ENCODE data around the gene ERC1. TPM values are rescaled to one million over a fixed set of nuclear protein-coding genes. Genes with fewer than 3 reads are reported as not detected.

The ERC1 gene
- total and polyA plus RNA-seq, 2 donors from 2014 or later = 5.1 to 68.3 TPM

- peaks cover 0 to 3% (median 0%) of the 10 kb centered on the region in 3 donors for H3K36me3 ChIP-seq (ENCODE audit: control insufficient read depth in 2 of 3, insufficient read depth in 3 of 3, low read length in 3 of 3)
- no peak overlapping the region for H3K4me3 ChIP-seq (ENCODE audit: low read length in 3 of 3)
- no peak overlapping the region for H3K27ac ChIP-seq (ENCODE audit: low read depth in 2 of 2, low read length in 2 of 2)
- FAIRE-seq = no peak
- intact Hi-C loops (cut with DNase I) = no loop called here
- TF ChIP-seq CTCF (IDR thresholded peaks at IDR 0.05; ENCODE audit: borderline replicate concordance, extremely low read depth, insufficient read depth) = no peak
- H3K9ac ChIP-seq (ENCODE audit: low read length in 3 of 3) = no peak overlapping the region
- no peaks in the 10 kb centered on the region for H3K9me3 ChIP-seq (ENCODE audit: control insufficient read depth in 2 of 3, insufficient read depth in 1 of 3, low read length in 3 of 3)
- DNase-seq = no peak
- H3K27me3 ChIP-seq (ENCODE audit: control insufficient read depth, insufficient read depth, low read length) = no peaks in the 10 kb centered on the region
- H3K4me1 ChIP-seq (ENCODE audit: control insufficient read depth in 2 of 3, insufficient read depth in 2 of 3, low read depth in 1 of 3, low read length in 3 of 3) = peaks cover 0 to 4% (median 0%) of the 10 kb centered on the region in 3 donors
Measured at GRCh38 chr12:1044199-1044598, 53.2 kb downstream of the ERC1 start.

- no peaks in the 10 kb centered on the region for H3K9me3 ChIP-seq (ENCODE audit: control insufficient read depth in 2 of 3, insufficient read depth in 1 of 3, low read length in 3 of 3)
- intact Hi-C loops (cut with DNase I) = no loop called here
- H3K9ac ChIP-seq (ENCODE audit: low read length in 3 of 3) = no peak overlapping the region
- no peak for FAIRE-seq
- H3K27me3 ChIP-seq (ENCODE audit: control insufficient read depth, insufficient read depth, low read length) = no peaks in the 10 kb centered on the region
- H3K27ac ChIP-seq (ENCODE audit: low read depth in 2 of 2, low read length in 2 of 2) = no peak overlapping the region
- no peak overlapping the region for H3K4me3 ChIP-seq (ENCODE audit: low read length in 3 of 3)
- H3K36me3 ChIP-seq (ENCODE audit: control insufficient read depth in 2 of 3, insufficient read depth in 3 of 3, low read length in 3 of 3) = peaks cover 0 to 3% (median 0%) of the 10 kb centered on the region in 3 donors
- DNase-seq = peak in 1 of 5 donors; percentile 5
- no peak for TF ChIP-seq CTCF (IDR thresholded peaks at IDR 0.05; ENCODE audit: borderline replicate concordance, extremely low read depth, insufficient read depth)
- H3K4me1 ChIP-seq (ENCODE audit: control insufficient read depth in 2 of 3, insufficient read depth in 2 of 3, low read depth in 1 of 3, low read length in 3 of 3) = peaks cover 0 to 4% (median 0%) of the 10 kb centered on the region in 3 donors
Measured at GRCh38 chr12:1044696-1045095, 53.7 kb downstream of the ERC1 start.

- no peak overlapping the region for H3K4me3 ChIP-seq (ENCODE audit: low read length in 3 of 3)
- H3K9ac ChIP-seq (ENCODE audit: low read length in 3 of 3) = no peak overlapping the region
- TF ChIP-seq CTCF (IDR thresholded peaks at IDR 0.05; ENCODE audit: borderline replicate concordance, extremely low read depth, insufficient read depth) = no peak
- DNase-seq = no peak
- H3K4me1 ChIP-seq (ENCODE audit: control insufficient read depth in 2 of 3, insufficient read depth in 2 of 3, low read depth in 1 of 3, low read length in 3 of 3) = peaks cover 0 to 4% (median 0%) of the 10 kb centered on the region in 3 donors
- intact Hi-C loops (cut with DNase I) = no loop called here
- no peak overlapping the region for H3K27ac ChIP-seq (ENCODE audit: low read depth in 2 of 2, low read length in 2 of 2)
- H3K9me3 ChIP-seq (ENCODE audit: control insufficient read depth in 2 of 3, insufficient read depth in 1 of 3, low read length in 3 of 3) = no peaks in the 10 kb centered on the region
- peaks cover 0 to 3% (median 0%) of the 10 kb centered on the region in 3 donors for H3K36me3 ChIP-seq (ENCODE audit: control insufficient read depth in 2 of 3, insufficient read depth in 3 of 3, low read length in 3 of 3)
- H3K27me3 ChIP-seq (ENCODE audit: control insufficient read depth, insufficient read depth, low read length) = no peaks in the 10 kb centered on the region
- FAIRE-seq = no peak
Measured at GRCh38 chr12:1046727-1047126, 55.7 kb downstream of the ERC1 start.

Data from kidney (tissue), 14 donors.